ENCODE measurements around the gene TSPEAR.

TSPEAR gene

DNA sequence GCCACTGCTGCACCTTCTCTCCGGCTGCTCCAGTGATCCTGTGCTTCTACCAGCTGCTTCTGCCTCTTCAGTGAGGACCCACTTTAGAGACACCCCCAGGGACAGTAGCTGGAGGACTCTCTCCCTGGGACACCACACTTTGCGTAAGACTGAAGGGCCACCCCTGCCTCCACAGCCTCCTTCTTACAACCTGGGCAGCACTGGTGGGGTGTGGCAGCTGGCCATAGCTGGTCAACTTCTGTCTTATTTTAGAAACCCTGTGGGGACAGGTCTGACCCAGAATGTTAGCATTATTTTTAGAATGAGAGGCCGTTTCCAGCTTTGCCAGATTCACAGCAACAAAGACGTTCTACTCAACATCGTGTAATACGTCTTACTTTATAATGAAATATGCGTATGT is 85.6 kb downstream of the TSPEAR start:
- H4K20me1 ChIP-seq, result no peaks in the 10 kb centered on the region
- no peaks in the 10 kb centered on the region for H3K36me3 ChIP-seq
- no peak for TF ChIP-seq Cebpa-rat (IDR thresholded peaks at IDR 0.05)
- no peak overlapping the region for H3K4me2 ChIP-seq
- peaks cover 51% of the 10 kb centered on the region for H3K9me3 ChIP-seq
- no peak overlapping the region for H3K9ac ChIP-seq
- no peak overlapping the region for H3K4me3 ChIP-seq
- H3K27ac ChIP-seq, result no peak overlapping the region
- H3K27me3 ChIP-seq, result no peaks in the 10 kb centered on the region
- H3K4me1 ChIP-seq, result peaks cover 23% of the 10 kb centered on the region

DNA sequence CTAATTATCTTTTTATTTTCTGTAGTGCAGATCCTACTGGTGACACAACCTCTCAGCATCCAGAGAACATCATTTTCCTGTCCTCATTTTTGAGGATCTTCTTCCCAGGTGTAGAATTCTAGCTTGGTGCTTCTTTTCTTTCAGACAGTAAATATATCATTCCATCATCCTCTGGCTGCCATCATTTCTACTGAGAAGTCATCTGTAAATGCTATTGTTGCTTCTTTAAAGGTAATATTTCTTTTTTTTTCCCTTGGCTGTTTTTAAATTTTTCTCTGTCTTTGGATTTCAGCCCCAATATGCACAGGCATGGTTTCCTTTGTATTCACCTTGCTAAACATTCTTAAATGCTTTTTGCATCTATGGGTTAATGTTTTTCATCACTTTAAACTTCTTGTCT is 87.8 kb downstream of the TSPEAR start:
- Histone ChIP-seq H3K4me2 (no peak overlapping the region), H3K4me1 (peaks cover 19% of the 10 kb centered on the region), H4K20me1 (no peaks in the 10 kb centered on the region), H3K27me3 (no peaks in the 10 kb centered on the region), H3K9me3 (peaks cover 43% of the 10 kb centered on the region), H3K9ac (no peak overlapping the region), H3K27ac (no peak overlapping the region), H3K36me3 (no peaks in the 10 kb centered on the region), H3K4me3 (no peak overlapping the region)
- TF ChIP-seq Cebpa-rat (IDR thresholded peaks at IDR 0.05), result no peak

DNA sequence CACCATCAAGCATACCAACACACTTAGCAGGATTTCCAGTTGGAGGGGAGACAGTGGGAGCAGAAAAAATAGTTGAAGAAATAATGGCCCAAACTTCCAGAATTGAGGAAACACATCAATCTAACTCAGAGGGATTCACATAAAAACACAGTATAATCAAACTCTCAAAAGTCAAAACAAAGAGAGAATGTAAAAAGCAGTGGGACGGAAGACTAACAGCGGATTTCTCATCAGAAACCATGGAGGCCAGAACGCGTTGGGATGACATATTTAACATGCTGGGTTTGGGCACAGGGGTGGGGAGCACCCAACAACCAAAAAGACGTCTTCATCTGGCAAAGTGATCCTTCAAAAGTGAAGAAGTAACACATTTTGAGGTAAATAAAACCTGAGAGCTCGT is 91.5 kb downstream of the TSPEAR start:
- H3K4me1 ChIP-seq, result peaks cover 36% of the 10 kb centered on the region
- H3K27ac ChIP-seq, result no peak overlapping the region
- no peaks in the 10 kb centered on the region for H4K20me1 ChIP-seq
- H3K27me3 ChIP-seq, result no peaks in the 10 kb centered on the region
- no peak for TF ChIP-seq Cebpa-rat (IDR thresholded peaks at IDR 0.05)
- H3K9me3 ChIP-seq, result peaks cover 35% of the 10 kb centered on the region
- no peak overlapping the region for H3K9ac ChIP-seq
- H3K36me3 ChIP-seq, result no peaks in the 10 kb centered on the region
- no peak overlapping the region for H3K4me2 ChIP-seq
- no peak overlapping the region for H3K4me3 ChIP-seq

DNA sequence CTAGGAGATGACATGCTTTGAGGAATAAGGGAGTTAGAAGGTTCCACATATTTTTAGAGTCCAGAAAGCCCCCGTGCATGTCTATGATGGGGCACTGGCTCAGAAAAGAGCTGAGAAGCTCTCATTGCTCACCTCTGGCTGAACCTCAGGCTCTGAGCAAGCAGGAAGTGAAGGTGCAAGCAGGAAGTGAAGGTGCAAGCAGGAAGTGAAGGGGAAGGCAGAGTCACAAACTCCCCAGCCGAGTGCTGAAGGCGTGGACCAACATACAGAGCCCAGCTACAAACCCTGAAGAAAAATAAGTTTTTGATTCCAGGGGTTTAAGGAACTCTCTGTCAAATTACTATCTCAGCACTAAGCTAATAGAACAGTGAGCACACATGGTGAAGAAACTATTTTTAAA is 92.5 kb downstream of the TSPEAR start:
- H4K20me1 ChIP-seq, result no peaks in the 10 kb centered on the region
- H3K27ac ChIP-seq, result peak overlapping the region; percentile 22; the same call in 1 of the 2 replicates
- no peak overlapping the region for H3K9ac ChIP-seq
- no peaks in the 10 kb centered on the region for H3K27me3 ChIP-seq
- no peak for TF ChIP-seq Cebpa-rat (IDR thresholded peaks at IDR 0.05)
- peak overlapping the region; percentile 59 for H3K4me2 ChIP-seq
- H3K9me3 ChIP-seq, result peaks cover 25% of the 10 kb centered on the region
- no peak overlapping the region for H3K4me3 ChIP-seq
- H3K36me3 ChIP-seq, result no peaks in the 10 kb centered on the region
- H3K4me1 ChIP-seq, result peaks cover 44% of the 10 kb centered on the region

DNA sequence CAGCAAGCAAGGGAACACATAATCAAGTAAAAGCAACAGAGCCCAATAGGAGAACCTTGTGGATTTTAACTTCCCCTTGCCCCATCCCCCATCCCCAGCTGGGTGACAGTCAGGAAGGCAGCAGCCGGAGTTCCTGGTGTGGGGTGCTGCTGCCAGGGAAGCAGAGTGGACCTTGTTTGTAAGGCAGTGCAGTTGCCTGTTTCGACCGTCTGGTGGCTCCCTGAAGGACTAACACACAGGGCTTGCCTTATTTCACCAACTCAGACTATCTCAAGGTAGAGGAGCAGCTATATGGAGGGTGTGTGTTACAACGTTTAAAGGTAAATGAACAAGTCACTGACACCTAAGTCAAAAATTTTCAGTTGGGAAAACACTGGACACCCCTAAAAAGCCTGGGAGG is 92.9 kb downstream of the TSPEAR start:
- H3K27me3 ChIP-seq, result no peaks in the 10 kb centered on the region
- H3K9ac ChIP-seq, result no peak overlapping the region
- H3K27ac ChIP-seq, result peak overlapping the region; percentile 22; the same call in 1 of the 2 replicates
- H3K9me3 ChIP-seq, result peaks cover 21% of the 10 kb centered on the region
- peaks cover 44% of the 10 kb centered on the region for H3K4me1 ChIP-seq
- no peak overlapping the region for H3K4me3 ChIP-seq
- no peak for TF ChIP-seq Cebpa-rat (IDR thresholded peaks at IDR 0.05)
- no peaks in the 10 kb centered on the region for H3K36me3 ChIP-seq
- peak overlapping the region; percentile 59 for H3K4me2 ChIP-seq
- H4K20me1 ChIP-seq, result no peaks in the 10 kb centered on the region

DNA sequence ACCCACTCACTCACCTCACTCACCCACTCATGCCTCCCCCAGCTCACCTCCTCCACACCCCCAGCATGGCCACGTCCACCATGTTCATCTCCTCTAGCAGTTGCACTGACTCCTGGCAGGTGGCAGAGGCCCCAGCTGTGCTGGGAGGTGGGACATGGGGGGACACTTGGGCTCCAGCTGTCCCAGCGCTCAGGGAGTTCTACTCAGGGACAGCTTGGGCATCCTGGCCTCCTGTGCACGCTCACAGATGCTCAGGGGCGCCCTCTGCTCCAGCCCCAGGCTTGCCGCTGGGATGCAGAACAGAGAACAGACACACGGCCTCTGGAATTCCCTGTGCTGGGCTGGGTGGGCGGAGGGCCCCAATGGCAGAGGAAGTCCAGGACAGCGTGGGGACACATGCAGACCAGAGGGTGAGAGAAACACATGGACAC is 94.3 kb downstream of the TSPEAR start:
- H3K9me3 ChIP-seq, result peaks cover 13% of the 10 kb centered on the region
- no peaks in the 10 kb centered on the region for H3K27me3 ChIP-seq
- no peak overlapping the region for H3K9ac ChIP-seq
- H3K36me3 ChIP-seq, result no peaks in the 10 kb centered on the region
- H3K4me2 ChIP-seq, result no peak overlapping the region
- no peaks in the 10 kb centered on the region for H4K20me1 ChIP-seq
- peaks cover 44% of the 10 kb centered on the region for H3K4me1 ChIP-seq
- no peak for TF ChIP-seq Cebpa-rat (IDR thresholded peaks at IDR 0.05)
- H3K27ac ChIP-seq, result no peak overlapping the region
- H3K4me3 ChIP-seq, result no peak overlapping the region

DNA sequence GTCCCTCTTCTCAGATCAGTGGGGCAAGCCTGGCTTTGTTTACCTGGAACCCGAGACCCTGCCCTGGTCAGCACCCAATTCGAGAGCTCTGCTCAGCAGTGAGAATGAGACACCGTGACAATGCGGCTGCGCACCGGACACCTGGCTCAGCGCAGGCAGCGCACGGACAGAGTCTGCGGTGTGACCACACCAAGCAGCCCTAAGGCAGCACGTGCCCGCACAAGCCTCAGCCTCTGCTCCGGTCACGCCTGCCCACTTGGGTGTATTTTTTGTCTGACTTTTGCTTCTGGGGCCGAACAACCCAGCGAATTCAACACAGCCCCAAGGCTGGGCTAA is 94.8 kb downstream of the TSPEAR start:
- H3K27ac ChIP-seq, result no peak overlapping the region

DNA sequence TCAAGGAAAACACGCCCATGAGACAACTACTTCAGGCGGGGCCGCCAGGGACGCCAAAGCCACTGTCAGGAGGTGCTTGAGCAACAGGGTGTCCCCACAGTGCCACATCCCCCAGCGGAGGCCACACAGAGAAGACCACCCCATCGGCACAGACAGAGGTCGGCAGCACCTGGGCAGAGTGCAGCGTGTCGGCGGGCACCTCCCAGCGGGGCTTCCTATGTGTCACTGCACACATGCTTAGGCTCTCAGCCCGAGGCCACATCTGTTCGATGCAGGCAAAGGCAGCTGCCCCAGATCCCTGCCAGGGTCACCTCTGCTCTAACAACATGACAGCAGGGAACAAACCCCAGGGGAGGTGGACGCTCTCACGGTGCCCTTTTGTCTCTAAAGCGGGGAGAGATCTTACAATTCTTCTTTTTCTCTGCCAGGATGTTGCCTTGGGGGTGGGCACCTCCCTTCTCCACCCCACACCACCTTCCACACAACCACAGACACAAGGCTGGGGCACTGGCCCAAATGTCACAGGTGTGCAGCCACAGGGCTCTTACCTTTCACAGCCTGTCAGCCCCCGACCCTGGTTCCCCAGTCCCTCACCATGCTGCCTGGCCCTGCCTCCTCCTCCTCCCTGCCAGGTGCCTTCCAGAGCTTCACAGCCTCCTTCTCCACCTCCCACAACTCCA is 95.3 kb downstream of the TSPEAR start:
- peaks cover 44% of the 10 kb centered on the region for H3K4me1 ChIP-seq
- 0 out of 2 replicates have a peak overlapping the region, but pooled peaks have one; percentile 5 for H3K9ac ChIP-seq
- no peak for TF ChIP-seq Cebpa-rat (IDR thresholded peaks at IDR 0.05)
- H3K4me2 ChIP-seq, result peak overlapping the region; percentile 71
- no peaks in the 10 kb centered on the region for H3K36me3 ChIP-seq
- no peak overlapping the region for H3K27ac ChIP-seq
- H3K4me3 ChIP-seq, result no peak overlapping the region
- H3K9me3 ChIP-seq, result peaks cover 20% of the 10 kb centered on the region
- no peaks in the 10 kb centered on the region for H3K27me3 ChIP-seq
- no peaks in the 10 kb centered on the region for H4K20me1 ChIP-seq

More for the DNA sequence above, 94.8 kb downstream of the TSPEAR start:
- H4K20me1 ChIP-seq, result no peaks in the 10 kb centered on the region
- H3K4me3 ChIP-seq, result no peak overlapping the region
- H3K9ac ChIP-seq, result 0 out of 2 replicates have a peak overlapping the region, but pooled peaks have one; percentile 5
- H3K36me3 ChIP-seq, result no peaks in the 10 kb centered on the region
- H3K9me3 ChIP-seq, result peaks cover 18% of the 10 kb centered on the region
- H3K4me1 ChIP-seq, result peaks cover 44% of the 10 kb centered on the region
- peak overlapping the region; percentile 71 for H3K4me2 ChIP-seq
- TF ChIP-seq Cebpa-rat (IDR thresholded peaks at IDR 0.05), result no peak
- H3K27me3 ChIP-seq, result no peaks in the 10 kb centered on the region

DNA sequence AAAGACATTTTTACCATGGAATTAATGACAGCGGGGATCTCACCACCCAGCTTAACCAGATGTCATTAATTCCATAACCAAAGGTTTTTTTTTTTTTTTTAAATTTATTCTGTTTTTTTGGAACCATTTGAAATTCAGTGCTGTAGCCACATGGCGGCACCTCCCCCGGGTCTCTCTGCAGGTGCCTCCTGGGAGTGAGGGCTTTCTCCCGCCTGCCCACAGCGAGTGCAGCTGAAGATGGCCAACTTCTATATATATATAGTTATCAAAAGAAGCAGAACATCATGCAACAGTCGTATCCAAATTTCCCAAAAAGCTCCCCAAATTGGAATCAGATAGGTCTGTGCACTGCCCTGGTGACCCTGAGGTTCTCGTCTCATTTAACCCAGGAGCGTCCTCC is 95.9 kb downstream of the TSPEAR start:
- no peak for TF ChIP-seq Cebpa-rat (IDR thresholded peaks at IDR 0.05)
- peaks cover 44% of the 10 kb centered on the region for H3K4me1 ChIP-seq
- H3K4me3 ChIP-seq, result no peak overlapping the region
- no peaks in the 10 kb centered on the region for H3K27me3 ChIP-seq
- no peak overlapping the region for H3K9ac ChIP-seq
- no peak overlapping the region for H3K27ac ChIP-seq
- no peaks in the 10 kb centered on the region for H3K36me3 ChIP-seq
- peak overlapping the region; percentile 71 for H3K4me2 ChIP-seq
- peaks cover 26% of the 10 kb centered on the region for H3K9me3 ChIP-seq
- H4K20me1 ChIP-seq, result no peaks in the 10 kb centered on the region

DNA sequence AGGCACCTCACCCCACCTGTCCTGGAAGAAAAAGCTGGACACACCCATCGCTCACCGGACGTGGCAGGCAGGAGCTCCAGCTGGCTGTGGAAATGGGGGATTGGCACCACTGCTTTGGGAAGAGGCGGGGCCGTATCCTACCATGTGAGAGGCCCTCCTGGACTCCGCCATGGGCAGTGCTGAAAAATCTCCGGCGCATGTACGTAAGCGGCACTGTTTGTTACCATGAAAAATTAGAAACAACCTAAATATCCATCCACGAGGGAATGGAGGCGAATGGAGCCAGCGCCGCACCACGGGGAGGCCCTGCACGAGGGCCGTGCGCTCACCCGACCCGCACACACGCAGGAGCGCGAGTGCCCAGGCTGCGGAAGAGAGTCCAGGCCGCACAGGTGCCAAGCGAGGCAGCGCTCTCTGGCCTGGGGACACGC is 96.4 kb downstream of the TSPEAR start:
- no peak for TF ChIP-seq Cebpa-rat (IDR thresholded peaks at IDR 0.05)
- Histone ChIP-seq H3K4me2 (peak overlapping the region; percentile 71), H4K20me1 (no peaks in the 10 kb centered on the region), H3K4me1 (peaks cover 44% of the 10 kb centered on the region), H3K27me3 (no peaks in the 10 kb centered on the region), H3K4me3 (no peak overlapping the region), H3K9me3 (peaks cover 28% of the 10 kb centered on the region), H3K27ac (no peak overlapping the region), H3K36me3 (no peaks in the 10 kb centered on the region), H3K9ac (no peak overlapping the region)

Data from BLaER1 (cell line).